ENCODE measurements around the gene CBR4. TPM values are rescaled to one million over a fixed set of nuclear protein-coding genes. Genes with fewer than 3 reads are reported as not detected.

Gene CBR4
- total RNA-seq, 2 experiments from 2014 or later: 25.8 to 26.8 TPM

DNA sequence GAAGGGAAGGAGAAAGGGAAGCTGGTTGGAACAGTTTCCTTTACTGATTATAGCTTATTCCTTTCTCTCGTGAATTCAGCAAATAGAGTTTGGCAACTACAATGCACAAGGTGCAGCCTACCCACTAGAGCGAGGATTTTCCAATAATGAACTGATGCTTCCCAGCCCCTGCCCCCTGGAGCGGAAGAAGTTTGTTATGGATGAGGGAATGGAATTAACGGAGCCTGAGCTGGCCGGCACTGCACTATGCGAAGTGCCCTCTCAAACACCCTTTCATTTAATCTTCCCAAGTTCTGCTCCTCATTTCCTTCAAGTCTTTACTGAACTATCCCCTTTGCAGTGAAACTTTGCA lies 42.5 kb upstream of the CBR4 start:
- TF ChIP-seq, protein P1, sequence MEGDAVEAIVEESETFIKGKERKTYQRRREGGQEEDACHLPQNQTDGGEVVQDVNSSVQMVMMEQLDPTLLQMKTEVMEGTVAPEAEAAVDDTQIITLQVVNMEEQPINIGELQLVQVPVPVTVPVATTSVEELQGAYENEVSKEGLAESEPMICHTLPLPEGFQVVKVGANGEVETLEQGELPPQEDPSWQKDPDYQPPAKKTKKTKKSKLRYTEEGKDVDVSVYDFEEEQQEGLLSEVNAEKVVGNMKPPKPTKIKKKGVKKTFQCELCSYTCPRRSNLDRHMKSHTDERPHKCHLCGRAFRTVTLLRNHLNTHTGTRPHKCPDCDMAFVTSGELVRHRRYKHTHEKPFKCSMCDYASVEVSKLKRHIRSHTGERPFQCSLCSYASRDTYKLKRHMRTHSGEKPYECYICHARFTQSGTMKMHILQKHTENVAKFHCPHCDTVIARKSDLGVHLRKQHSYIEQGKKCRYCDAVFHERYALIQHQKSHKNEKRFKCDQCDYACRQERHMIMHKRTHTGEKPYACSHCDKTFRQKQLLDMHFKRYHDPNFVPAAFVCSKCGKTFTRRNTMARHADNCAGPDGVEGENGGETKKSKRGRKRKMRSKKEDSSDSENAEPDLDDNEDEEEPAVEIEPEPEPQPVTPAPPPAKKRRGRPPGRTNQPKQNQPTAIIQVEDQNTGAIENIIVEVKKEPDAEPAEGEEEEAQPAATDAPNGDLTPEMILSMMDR (IDR thresholded peaks at IDR 0.05): no peak
- no peak overlapping the region for H3K4me3 Mint-ChIP-seq
- CTCF ChIA-PET: no interaction called here
- H3K27ac Mint-ChIP-seq: no peak overlapping the region
- ATAC-seq (no peak), DNase-seq (no peak)
- no peaks in the 10 kb centered on the region for H3K36me3 Mint-ChIP-seq (ENCODE audit: low read depth)
- intact Hi-C loops (cut with micrococcal nuclease): no loop called here
- H3K9me3 Mint-ChIP-seq: no peaks in the 10 kb centered on the region
- POLR2A ChIA-PET: no interaction called here
- H3K27me3 Mint-ChIP-seq: peaks cover 9% of the 10 kb centered on the region
- H3K4me1 Mint-ChIP-seq (ENCODE audit: low read depth): no peaks in the 10 kb centered on the region

DNA sequence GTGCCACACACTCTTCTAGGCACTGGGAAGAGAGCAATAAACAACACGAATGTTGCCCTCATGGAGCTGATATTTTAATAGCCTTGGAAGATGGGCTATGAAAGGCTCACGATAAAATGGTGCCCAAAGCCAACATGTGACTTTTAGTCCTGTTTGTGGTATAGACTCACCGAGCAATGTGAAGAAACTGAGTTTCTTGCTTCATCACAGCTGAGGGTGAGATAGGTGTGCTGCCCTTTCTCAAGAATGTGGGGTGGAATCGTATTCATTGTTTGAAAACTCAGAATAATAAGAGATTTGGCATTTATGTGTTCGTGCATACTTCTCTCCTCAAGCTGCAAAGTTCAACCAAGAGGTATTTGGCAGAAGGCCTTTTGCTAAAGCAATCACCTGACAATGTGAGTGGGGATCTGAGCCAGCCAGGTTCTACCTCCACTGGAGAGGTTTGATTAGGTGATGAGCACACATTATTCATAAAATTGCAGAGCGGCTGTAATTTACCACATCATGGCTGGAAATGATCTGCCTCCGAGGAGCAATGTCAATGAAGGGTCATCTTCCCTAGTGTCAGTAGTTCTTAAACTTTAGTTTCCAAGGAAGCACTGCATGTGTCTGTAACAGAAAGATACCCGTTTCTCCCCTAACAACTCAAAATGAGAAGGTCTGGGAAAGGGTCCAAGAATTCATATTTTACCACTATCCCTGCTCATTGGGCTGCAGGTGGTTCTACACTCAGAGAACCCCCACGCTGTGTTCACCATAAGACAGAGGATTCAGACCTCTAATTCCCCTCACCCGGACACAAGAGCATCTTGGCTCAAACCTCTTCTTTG lies 41.9 kb upstream of the CBR4 start:
- CTCF ChIA-PET: no interaction called here
- Mint-ChIP-seq H3K36me3 (ENCODE audit: low read depth) (no peaks in the 10 kb centered on the region), H3K4me1 (ENCODE audit: low read depth) (no peaks in the 10 kb centered on the region), H3K4me3 (no peak overlapping the region), H3K27me3 (peaks cover 9% of the 10 kb centered on the region), H3K27ac (no peak overlapping the region), H3K9me3 (no peaks in the 10 kb centered on the region)
- DNase-seq: no peak
- no peak for ATAC-seq
- intact Hi-C loops (cut with micrococcal nuclease): no loop called here
- TF ChIP-seq, protein P1 (IDR thresholded peaks at IDR 0.05): no peak
- POLR2A ChIA-PET: no interaction called here

DNA sequence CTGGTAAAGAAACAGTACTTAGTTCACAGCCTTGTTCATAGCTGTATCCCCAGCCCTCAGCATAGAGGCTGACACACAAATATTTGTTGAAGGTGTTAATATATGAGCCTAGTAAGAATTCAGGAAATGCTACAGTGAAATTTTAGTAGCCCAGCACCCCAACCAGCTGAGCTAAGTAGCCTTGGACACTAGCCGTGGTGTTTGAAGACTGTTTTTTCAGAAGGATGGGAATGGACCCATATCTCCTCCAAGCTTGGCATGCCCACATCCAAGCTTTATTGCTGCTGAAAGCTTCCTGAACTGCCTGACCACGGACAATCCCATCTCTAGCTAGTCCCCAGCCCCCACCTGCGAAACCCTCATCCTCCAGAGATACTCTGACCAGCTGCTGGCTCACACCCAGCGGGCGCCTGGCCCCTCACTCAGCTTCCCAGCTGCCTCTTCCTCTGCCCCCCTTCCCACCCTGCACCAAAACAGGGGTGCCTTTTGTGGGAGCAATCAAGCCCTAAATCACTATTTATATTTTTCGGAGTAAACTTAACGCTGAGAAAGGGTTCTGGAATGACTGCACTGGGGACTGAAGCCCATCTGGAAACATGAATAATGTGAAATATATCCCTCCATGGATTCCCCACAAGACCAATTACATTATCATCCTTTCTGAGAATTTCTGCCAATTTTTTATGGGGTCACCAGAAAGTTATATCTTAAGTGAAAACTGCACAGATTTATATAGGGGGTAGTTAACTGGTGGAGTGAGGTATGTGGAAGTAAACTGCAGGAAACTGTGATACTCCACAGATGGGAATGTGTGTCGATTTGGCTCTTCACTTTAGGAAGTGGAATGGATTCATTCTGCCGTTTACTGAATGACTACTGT lies 41.1 kb upstream of the CBR4 start:
- H3K27ac Mint-ChIP-seq: no peak overlapping the region
- H3K36me3 Mint-ChIP-seq (ENCODE audit: low read depth): no peaks in the 10 kb centered on the region
- ChIA-PET CTCF (interaction anchor here (1.4 kb wide), 1 partner anchor 127 kb away, joined by 4 read pairs; no protein-coding TSS in a partner anchor), POLR2A (no interaction called here)
- no peak overlapping the region for H3K4me3 Mint-ChIP-seq
- H3K27me3 Mint-ChIP-seq: peaks cover 9% of the 10 kb centered on the region
- intact Hi-C loops (cut with micrococcal nuclease): no loop called here
- H3K9me3 Mint-ChIP-seq: no peaks in the 10 kb centered on the region
- TF ChIP-seq, protein P1 (IDR thresholded peaks at IDR 0.05): no peak
- no peaks in the 10 kb centered on the region for H3K4me1 Mint-ChIP-seq (ENCODE audit: low read depth)
- DNase-seq (no peak), ATAC-seq (no peak)

DNA sequence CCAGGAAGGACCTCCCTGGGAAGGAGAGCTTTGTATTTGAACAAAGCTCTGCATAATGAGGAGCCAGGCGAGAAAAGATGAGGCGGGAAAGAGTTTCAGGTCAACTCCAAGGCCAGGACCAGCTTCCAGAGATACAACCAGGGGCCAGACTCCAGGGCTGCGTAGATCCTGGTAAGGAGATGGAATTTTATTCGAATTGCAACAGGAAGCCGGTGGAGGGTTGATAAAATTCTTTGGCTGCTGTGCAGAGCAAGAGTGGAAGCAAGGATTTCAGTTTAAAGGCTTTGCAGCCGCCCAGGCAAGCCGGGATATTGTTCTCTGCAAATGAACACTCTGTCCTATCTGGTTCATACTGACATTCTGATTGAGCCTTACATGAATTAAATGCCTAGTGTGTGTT lies 40.2 kb upstream of the CBR4 start:
- H3K36me3 Mint-ChIP-seq (ENCODE audit: low read depth): no peaks in the 10 kb centered on the region
- ChIA-PET CTCF (interaction anchor here (1.4 kb wide), 1 partner anchor 127 kb away, joined by 4 read pairs; no protein-coding TSS in a partner anchor), POLR2A (interaction anchor here (0.6 kb wide), 1 partner anchor 396 kb away, joined by 3 read pairs; no protein-coding TSS in a partner anchor)
- H3K27me3 Mint-ChIP-seq: peaks cover 7% of the 10 kb centered on the region
- intact Hi-C loops (cut with micrococcal nuclease): no loop called here
- H3K27ac Mint-ChIP-seq: no peak overlapping the region
- no peaks in the 10 kb centered on the region for H3K9me3 Mint-ChIP-seq
- TF ChIP-seq, protein P1 (IDR thresholded peaks at IDR 0.05): no peak
- no peak for DNase-seq
- no peak for ATAC-seq
- H3K4me3 Mint-ChIP-seq: no peak overlapping the region
- H3K4me1 Mint-ChIP-seq (ENCODE audit: low read depth): no peaks in the 10 kb centered on the region
